Suppressor macrophage (primary cell): ENCODE measurements around the gene XPO4.
"Not testable (repeated sequence)": the region's sequence is repeated elsewhere in the genome, so short reads cannot be mapped to it uniquely, and the experiment has no call there.

ENCODE experiments used
- DNase-seq, 4 experiments: peaks; one replicate each; pipeline ENCODE4 v3.0.0-alpha.2; 2020 to 2022

Gene XPO4

DNA sequence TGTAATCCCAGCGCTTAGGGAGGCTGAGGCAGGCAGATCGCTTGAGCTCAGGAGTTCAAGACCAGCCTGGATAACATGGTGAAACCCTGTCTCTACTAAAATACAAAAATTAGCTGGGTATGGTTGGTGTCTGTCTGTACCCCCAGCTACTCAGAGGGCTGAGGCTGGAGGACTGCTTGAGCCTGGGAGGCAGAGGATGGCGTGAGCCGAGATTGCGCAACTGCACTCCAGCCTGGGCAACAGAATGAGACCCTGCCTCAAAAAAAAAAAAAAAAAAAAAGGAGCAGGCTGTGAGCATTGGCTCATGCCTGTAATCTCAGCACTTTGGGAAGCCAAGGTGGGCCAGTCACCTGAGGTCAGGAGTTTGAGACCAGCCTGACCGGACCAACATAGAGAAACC is 12.0 kb downstream of the XPO4 start:
- DNase-seq = not testable (repeated sequence)

DNA sequence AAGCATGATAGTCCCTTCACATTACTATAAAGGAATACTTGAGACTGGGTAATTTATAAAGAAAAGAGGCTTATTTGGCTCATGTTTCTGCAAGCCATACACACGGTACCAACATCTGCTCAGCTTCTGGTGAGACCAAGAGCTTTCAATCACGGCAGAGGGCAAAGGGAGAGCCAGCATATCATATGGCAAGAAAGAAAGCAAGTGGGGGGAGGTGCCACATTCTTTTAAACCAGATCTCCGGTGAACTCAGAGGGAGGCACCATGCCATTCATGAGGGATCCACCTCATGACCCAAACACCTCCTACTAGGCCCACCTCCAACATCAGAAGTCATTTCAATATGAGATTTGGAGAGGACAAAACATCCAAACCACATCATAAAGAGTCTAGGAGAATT is 20.3 kb downstream of the XPO4 start:
- DNase-seq = no peak

DNA sequence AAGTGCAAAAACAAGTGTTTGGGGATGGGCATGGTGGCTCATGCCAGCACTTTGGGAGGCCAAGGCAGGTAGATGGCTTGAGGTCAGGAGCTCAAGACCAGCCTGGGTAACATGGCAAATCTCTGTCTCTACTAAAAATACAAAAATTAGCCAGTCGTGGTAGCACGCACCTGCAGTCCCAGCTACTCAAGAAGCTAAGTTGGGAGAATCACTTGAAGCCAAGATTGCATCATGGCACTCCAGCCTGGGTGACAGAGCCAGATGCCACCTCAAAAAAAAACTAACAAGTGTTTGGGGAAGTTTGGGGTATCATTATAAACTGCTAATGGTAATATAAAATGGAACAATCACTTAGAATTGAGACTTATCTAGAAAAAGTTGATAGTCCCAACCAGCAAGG is 24.6 kb downstream of the XPO4 start:
- DNase-seq = peak in 2 of 4 experiments; percentile 3 to 6

DNA sequence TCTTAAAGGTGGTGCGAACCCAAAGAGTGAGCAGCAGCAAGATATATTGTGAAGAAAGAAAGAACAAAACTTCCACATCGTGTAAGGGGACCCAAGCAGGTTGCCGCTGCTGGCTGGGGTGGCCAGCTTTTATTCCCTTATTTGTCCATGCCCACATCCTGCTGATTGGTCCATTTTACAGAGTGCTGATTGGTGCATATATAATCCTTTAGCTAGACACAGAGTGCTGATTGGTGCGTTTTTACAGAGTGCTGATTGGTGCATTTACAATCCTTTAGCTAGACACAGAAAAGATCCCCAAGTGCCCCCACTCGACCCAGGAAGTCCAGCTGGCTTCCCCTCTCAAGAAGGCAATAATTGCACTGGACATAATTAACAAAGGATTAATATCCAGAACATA is 25.7 kb downstream of the XPO4 start:
- DNase-seq = not testable (repeated sequence)

DNA sequence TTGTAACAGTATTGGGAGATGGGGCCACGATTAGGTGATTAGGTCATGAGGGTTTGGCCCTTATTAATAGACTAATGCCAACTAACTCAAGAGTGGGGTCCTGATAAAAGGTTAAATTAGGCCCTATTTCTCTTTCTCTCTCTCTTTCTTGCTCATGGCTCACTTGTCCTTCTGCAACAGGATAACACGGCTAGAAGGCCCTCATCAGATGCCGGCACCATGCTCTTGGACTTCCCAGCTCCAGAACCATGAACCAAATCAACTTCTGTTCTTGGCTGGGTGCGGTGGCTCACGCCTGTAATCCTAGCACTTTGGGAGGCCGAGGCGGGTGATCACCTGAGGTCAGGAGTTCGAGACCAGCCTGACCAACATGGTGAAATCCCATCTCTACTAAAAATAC is 28.1 kb downstream of the XPO4 start:
- DNase-seq = not testable (repeated sequence)

GRCh38 chr13:20873348-20873747 is 29.2 kb downstream of the XPO4 start:
- DNase-seq = no peak

DNA sequence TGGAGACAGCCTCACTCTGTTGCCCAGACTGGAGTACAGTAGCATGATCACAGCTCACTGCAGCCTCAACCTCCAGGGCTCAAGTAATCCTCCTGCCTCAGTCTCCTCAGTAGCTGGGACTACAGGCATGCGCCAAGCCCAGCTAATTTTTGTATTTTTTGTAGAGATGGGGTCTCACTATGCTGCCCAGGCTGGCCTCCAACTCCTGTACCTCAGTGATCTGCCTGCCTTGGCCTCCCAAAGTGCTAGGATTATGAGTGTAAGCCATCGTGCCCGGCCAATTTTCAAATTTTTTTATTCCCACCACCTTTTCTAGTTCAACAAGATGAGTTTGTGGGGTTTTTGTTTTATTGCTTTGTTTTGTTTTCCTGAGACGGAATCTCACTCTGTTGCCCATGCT is 31.7 kb downstream of the XPO4 start:
- DNase-seq = no peak

DNA sequence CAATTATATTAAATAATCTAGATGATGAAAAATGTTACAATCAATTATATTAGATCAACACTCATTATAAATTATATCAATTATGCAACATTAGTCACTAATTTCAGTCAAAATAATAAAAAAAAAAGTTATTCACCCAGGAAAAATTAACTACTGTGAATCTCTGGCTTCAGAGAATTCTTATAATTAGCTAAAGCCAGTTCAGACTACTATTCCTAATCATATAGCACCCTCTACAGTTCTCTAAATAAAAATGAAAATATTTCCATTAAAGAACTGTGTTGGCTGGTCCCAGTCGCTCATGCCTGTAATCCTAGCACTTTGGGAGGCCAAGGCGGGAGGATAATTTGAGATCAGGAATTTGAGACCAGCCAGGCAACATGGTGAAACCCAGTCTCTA is 33.0 kb downstream of the XPO4 start:
- DNase-seq = peak in 1 of 4 experiments; percentile 5

- DNase-seq = no peak
Observed at GRCh38 chr13:20867408-20867807, 35.1 kb downstream of the XPO4 start.

- DNase-seq = peak in 1 of 4 experiments; percentile 3
Observed at GRCh38 chr13:20861666-20862065, 40.9 kb downstream of the XPO4 start.

GRCh38 chr13:20860844-20861243 is 41.7 kb downstream of the XPO4 start:
- DNase-seq = no peak

- peak in 3 of 4 experiments; percentile 15 to 19 (median 19) for DNase-seq
Observed at GRCh38 chr13:20856650-20857049, 45.9 kb downstream of the XPO4 start.

- no peak for DNase-seq
Observed at GRCh38 chr13:20851844-20852402, 50.6 kb downstream of the XPO4 start.

GRCh38 chr13:20848944-20849343 is 53.6 kb downstream of the XPO4 start:
- no peak for DNase-seq

DNA sequence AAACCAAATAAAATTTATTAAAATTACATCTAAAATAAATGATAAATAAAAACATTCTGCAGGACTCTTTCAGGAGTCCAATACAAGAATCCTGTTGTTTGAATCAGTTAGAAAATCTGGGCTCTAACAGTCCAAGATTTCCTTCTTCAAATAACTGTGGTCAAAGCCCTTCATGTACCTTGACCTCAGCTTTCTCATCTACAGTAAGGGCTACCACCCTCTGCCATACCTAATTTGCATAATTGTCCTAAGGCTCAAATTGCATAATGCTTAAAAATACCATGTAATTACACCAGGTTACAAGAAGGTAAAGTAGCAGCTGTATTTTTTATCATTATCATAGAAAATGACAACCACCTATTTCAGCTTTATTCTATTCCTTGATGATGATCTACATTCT is 54.3 kb downstream of the XPO4 start:
- no peak for DNase-seq

- DNase-seq = no peak
Observed at GRCh38 chr13:20847296-20847695, 55.2 kb downstream of the XPO4 start.

GRCh38 chr13:20843166-20843565 is 59.4 kb downstream of the XPO4 start:
- no peak for DNase-seq

DNA sequence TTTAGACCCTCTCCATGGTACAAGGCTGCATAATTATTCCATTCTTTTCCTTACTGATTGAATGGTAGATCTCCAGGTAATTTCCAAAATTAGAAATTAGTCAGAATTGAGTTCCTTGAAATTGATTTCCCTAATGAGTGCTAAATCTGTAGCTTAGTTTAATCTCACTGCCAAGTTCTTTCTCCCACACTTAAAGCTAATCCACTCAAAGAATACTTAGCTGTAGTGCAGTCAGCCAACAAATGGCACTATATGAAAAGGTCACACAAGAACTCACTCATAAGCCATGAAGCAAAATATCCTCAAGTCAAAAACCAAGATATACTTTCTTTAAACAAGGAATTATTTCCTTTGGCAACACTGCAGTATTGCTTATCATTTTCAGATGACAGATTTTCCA is 62.0 kb downstream of the XPO4 start:
- no peak for DNase-seq

GRCh38 chr13:20833900-20834679 is 68.5 kb downstream of the XPO4 start:
- DNase-seq = no peak

DNA sequence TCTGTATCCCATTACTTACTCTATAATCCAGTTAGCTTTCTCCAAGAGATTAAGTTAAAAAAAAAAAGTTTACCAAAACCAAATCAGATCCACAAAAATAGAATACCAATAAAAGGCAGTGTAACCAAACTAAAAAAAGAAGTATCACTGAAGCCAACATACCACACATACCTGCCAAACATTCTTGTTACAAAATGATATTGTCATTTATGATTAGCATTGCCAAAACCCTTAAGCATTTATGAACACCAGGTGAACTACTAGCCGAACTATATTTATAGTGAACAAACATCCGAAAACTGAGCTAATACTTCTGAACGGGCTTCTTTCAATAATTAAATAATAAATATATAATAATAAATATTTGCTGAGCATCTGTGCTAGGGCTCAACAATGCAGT is 69.7 kb downstream of the XPO4 start:
- DNase-seq = no peak

- no peak for DNase-seq
Observed at GRCh38 chr13:20831933-20832332, 70.6 kb downstream of the XPO4 start.

DNA sequence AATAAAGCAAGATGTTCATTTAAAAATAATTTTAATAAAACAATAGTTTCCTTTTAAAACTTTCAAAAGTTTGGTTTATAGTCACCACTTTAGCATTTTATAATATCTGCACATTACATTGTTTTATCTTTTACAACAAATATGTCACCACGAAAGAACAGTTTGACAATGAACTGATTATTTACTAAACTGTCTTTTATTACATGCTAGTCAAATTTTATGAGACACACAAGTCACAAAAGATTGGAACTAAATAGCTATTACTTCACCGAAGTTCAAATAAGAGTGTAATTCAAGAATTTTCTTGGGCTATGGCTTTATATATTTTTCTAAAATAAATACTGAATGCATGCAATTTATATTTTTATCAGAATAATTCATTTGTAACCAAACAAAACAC is 71.3 kb downstream of the XPO4 start:
- DNase-seq = no peak

- DNase-seq = peak; percentile 59 to 85 (median 70)
Observed at GRCh38 chr13:20828539-20829364, 73.8 kb downstream of the XPO4 start.
